ENCODE data around the gene TRIM41. TPM values are rescaled to one million over a fixed set of nuclear protein-coding genes. Genes with fewer than 3 reads are reported as not detected.
A peak's percentile ranks its signal among the peaks of the same experiment; 100 is the strongest.

TRIM41 gene
- polyA plus RNA-seq, 1 of the 3 experiments (the other 2 are of a cell fraction): 35.9 TPM

DNA sequence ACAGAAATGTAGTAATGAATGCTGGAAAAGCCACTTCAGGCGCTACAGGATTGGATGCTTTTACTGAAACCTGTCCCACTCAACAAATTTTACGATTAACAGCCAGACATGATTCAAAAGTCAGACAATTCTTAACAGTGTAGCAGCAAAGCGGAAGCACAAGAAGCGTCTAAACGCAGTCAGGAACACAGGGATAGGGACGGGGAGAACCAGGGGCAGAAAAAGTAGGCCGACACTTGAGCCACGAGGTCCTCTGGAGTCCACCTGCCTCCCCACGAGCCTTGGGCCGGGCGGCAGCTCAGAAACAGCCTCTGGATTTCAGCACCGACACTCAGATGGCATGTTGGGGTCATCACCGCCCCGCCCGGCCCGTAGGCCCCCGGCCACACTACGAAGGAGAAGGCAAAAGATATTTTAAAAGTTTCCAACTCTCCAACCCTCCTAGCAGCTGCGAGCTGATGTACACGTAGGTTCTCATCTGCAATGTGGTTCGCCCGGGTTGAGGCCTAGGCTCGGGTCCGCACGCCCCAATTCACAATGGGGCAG, 20.0 kb downstream of the TRIM41 start:
- CTCF ChIA-PET: interaction anchor here (0.6 to 1.8 kb wide), 2 partner anchors 17 to 30 kb away, joined by 3 to 5 read pairs; no protein-coding TSS in a partner anchor
- peak overlapping the region; percentile 96 to 98 for H3K27ac ChIP-seq (ENCODE audit: low read depth in 2 of 2, low read length in 1 of 2)
- peaks cover 67% of the 10 kb centered on the region for H3F3A ChIP-seq (replicated peaks; ENCODE audit: insufficient read depth)
- TF ChIP-seq YY1 (IDR thresholded peaks at IDR 0.05; ENCODE audit: low read depth): no peak
- TF ChIP-seq RFX5 (IDR thresholded peaks at IDR 0.05; ENCODE audit: low read length): no peak
- TF ChIP-seq FOXM1 (IDR thresholded peaks at IDR 0.05; ENCODE audit: low read depth): no peak
- TF ChIP-seq EP300 (IDR thresholded peaks at IDR 0.05; ENCODE audit: borderline replicate concordance in 1 of 2, low read depth in 1 of 2, low read length in 1 of 2): no peak
- TF ChIP-seq, protein P1, sequence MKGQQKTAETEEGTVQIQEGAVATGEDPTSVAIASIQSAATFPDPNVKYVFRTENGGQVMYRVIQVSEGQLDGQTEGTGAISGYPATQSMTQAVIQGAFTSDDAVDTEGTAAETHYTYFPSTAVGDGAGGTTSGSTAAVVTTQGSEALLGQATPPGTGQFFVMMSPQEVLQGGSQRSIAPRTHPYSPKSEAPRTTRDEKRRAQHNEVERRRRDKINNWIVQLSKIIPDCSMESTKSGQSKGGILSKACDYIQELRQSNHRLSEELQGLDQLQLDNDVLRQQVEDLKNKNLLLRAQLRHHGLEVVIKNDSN (IDR thresholded peaks at IDR 0.05; ENCODE audit: borderline replicate concordance, low read depth): no peak
- TF ChIP-seq TEAD4 (IDR thresholded peaks at IDR 0.05; ENCODE audit: borderline replicate concordance, insufficient read depth): no peak
- TF ChIP-seq MXI1 (IDR thresholded peaks at IDR 0.05; ENCODE audit: low read depth, low read length): no peak
- no peak for TF ChIP-seq TCF12 (IDR thresholded peaks at IDR 0.05)
- no peak for TF ChIP-seq GATA2 (CRISPR knock-in tag; IDR thresholded peaks at IDR 0.05)
- TF ChIP-seq, protein P2, sequence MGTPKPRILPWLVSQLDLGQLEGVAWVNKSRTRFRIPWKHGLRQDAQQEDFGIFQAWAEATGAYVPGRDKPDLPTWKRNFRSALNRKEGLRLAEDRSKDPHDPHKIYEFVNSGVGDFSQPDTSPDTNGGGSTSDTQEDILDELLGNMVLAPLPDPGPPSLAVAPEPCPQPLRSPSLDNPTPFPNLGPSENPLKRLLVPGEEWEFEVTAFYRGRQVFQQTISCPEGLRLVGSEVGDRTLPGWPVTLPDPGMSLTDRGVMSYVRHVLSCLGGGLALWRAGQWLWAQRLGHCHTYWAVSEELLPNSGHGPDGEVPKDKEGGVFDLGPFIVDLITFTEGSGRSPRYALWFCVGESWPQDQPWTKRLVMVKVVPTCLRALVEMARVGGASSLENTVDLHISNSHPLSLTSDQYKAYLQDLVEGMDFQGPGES (IDR thresholded peaks at IDR 0.05; ENCODE audit: low read depth, low read length): no peak
- TF ChIP-seq, protein P3, sequence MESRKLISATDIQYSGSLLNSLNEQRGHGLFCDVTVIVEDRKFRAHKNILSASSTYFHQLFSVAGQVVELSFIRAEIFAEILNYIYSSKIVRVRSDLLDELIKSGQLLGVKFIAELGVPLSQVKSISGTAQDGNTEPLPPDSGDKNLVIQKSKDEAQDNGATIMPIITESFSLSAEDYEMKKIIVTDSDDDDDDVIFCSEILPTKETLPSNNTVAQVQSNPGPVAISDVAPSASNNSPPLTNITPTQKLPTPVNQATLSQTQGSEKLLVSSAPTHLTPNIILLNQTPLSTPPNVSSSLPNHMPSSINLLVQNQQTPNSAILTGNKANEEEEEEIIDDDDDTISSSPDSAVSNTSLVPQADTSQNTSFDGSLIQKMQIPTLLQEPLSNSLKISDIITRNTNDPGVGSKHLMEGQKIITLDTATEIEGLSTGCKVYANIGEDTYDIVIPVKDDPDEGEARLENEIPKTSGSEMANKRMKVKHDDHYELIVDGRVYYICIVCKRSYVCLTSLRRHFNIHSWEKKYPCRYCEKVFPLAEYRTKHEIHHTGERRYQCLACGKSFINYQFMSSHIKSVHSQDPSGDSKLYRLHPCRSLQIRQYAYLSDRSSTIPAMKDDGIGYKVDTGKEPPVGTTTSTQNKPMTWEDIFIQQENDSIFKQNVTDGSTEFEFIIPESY (IDR thresholded peaks at IDR 0.05; ENCODE audit: borderline replicate concordance, low read depth): no peak
- TF ChIP-seq, protein P4, sequence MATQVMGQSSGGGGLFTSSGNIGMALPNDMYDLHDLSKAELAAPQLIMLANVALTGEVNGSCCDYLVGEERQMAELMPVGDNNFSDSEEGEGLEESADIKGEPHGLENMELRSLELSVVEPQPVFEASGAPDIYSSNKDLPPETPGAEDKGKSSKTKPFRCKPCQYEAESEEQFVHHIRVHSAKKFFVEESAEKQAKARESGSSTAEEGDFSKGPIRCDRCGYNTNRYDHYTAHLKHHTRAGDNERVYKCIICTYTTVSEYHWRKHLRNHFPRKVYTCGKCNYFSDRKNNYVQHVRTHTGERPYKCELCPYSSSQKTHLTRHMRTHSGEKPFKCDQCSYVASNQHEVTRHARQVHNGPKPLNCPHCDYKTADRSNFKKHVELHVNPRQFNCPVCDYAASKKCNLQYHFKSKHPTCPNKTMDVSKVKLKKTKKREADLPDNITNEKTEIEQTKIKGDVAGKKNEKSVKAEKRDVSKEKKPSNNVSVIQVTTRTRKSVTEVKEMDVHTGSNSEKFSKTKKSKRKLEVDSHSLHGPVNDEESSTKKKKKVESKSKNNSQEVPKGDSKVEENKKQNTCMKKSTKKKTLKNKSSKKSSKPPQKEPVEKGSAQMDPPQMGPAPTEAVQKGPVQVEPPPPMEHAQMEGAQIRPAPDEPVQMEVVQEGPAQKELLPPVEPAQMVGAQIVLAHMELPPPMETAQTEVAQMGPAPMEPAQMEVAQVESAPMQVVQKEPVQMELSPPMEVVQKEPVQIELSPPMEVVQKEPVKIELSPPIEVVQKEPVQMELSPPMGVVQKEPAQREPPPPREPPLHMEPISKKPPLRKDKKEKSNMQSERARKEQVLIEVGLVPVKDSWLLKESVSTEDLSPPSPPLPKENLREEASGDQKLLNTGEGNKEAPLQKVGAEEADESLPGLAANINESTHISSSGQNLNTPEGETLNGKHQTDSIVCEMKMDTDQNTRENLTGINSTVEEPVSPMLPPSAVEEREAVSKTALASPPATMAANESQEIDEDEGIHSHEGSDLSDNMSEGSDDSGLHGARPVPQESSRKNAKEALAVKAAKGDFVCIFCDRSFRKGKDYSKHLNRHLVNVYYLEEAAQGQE (IDR thresholded peaks at IDR 0.05; ENCODE audit: low read depth, low read length): no peak
- TF ChIP-seq, protein P5, sequence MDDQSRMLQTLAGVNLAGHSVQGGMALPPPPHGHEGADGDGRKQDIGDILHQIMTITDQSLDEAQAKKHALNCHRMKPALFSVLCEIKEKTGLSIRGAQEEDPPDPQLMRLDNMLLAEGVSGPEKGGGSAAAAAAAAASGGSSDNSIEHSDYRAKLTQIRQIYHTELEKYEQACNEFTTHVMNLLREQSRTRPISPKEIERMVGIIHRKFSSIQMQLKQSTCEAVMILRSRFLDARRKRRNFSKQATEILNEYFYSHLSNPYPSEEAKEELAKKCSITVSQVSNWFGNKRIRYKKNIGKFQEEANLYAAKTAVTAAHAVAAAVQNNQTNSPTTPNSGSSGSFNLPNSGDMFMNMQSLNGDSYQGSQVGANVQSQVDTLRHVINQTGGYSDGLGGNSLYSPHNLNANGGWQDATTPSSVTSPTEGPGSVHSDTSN (IDR thresholded peaks at IDR 0.05): no peak
- no peak for TF ChIP-seq CHD2 (IDR thresholded peaks at IDR 0.05; ENCODE audit: low read length, partially characterized antibody)
- TF ChIP-seq, protein P6, sequence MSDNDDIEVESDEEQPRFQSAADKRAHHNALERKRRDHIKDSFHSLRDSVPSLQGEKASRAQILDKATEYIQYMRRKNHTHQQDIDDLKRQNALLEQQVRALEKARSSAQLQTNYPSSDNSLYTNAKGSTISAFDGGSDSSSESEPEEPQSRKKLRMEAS (IDR thresholded peaks at IDR 0.05; ENCODE audit: low read depth): no peak
- TF ChIP-seq JUND (IDR thresholded peaks at IDR 0.05): no peak
- TF ChIP-seq FOXJ3 (CRISPR knock-in tag; IDR thresholded peaks at IDR 0.05): no peak
- no peak for TF ChIP-seq RCOR1 (IDR thresholded peaks at IDR 0.05; ENCODE audit: low read length)
- no peak for DNase-seq
- H3K4me2 ChIP-seq: peak overlapping the region; percentile 85
- no peaks in the 10 kb centered on the region for H3K9me3 ChIP-seq
- peak overlapping the region; percentile 79 to 82 for H3K4me3 ChIP-seq (ENCODE audit: low read depth in 2 of 2, low read length in 1 of 2)
- peaks cover 14 to 34% of the 10 kb centered on the region in 2 experiments; a peak in 3 of 4 replicates for H3K4me1 ChIP-seq (ENCODE audit: control insufficient read depth in 1 of 2, insufficient read depth in 2 of 2, low read depth in 1 of 2, low read length in 1 of 2)
- 0% methylated on average over 14 of the region's 25 CpGs for WGBS (ENCODE audit: low lambda C conversion rate)
- peaks cover 54% of the 10 kb centered on the region for H4K20me1 ChIP-seq (ENCODE audit: insufficient read depth)
- H3K9me2 ChIP-seq: no peaks in the 10 kb centered on the region
- H2AFZ ChIP-seq (ENCODE audit: low read depth): no peak overlapping the region
- H3K27me3 ChIP-seq (ENCODE audit: insufficient read depth): no peaks in the 10 kb centered on the region
- POLR2A ChIA-PET: interaction anchor here (0.7 to 2.1 kb wide), 6 partner anchors 8 to 38 kb away, joined by 3 to 20 read pairs (median 4); partner anchors contain the start of gene TRIM52
- H3K9ac ChIP-seq: peak overlapping the region; percentile 98
- H3K79me2 ChIP-seq (ENCODE audit: insufficient read depth): peaks cover 81% of the 10 kb centered on the region
- H3K36me3 ChIP-seq (replicated peaks in 1 of 2; ENCODE audit: control insufficient read depth in 1 of 2, insufficient read depth in 2 of 2, low read length in 1 of 2): peaks cover 25 to 47% of the 10 kb centered on the region in 2 experiments
